ENCODE data around the gene RNF135.
"Not testable (repeated sequence)": the region's sequence is repeated elsewhere in the genome, so short reads cannot be mapped to it uniquely, and the experiment has no call there.

RNF135 gene

DNA sequence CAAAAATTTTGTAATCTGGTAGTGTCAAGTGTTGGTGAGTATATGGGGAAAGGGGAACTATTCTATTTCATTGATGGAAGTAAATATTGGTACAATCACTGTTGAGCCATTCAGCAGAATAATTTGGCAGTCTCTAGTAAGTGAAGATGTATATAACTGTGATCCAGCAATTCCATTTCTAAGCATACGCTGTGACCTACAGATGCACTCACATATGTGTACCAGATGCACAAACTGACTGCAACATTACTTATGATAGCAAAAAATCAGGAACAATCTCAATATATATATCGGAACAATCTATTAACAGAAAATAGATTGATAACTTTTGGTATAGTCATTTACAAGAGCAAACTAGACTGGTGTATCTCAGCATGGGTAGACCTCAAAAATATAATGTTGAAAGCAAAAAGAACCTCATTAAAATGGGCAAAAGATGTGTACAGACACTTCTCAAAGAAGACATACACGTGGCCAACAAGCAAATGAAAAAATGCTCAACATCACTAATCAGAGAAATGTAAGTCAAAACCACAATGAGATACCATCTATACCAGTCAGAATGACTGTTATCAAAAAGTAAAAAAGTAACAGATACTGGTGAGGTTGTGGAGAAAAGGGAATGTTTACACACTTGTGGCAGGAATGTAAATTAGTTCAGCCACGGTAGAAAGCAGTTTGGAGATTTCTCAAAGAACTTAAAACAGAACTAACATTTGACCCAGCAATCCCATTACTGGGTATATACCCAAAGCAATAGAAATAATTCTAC is 28.3 kb upstream of the RNF135 start:
- DNase-seq (ENCODE audit: low spot score in 2 of 2) = no peak
- no peak overlapping the region for H3K27ac Mint-ChIP-seq
- H3K4me1 Mint-ChIP-seq = no peaks in the 10 kb centered on the region
- no peaks in the 10 kb centered on the region for H3K36me3 Mint-ChIP-seq
- H3K4me3 Mint-ChIP-seq = no peak overlapping the region
- H3K9me3 Mint-ChIP-seq = no peaks in the 10 kb centered on the region
- ATAC-seq = no peak

DNA sequence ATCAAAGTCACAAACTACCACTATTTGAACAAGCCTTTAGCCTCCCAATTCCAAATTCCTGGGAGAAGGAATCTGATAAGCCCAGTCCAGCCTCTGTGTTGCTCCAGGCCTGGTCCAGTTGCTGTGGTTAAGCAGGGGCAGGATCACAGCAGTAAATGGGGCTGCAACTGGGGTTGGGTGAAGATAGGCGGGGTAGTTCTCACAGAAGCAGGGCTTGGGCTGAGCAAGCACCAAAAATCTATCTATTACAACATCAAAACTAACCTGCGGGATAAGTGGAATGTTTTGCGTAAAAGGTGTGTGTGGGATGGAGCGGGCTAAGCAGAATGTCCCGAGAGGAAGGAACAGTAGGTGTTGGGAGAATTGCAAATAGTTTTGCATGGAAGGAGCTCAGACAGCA is 23.0 kb upstream of the RNF135 start:
- Mint-ChIP-seq H3K4me3 (no peak overlapping the region), H3K9me3 (no peaks in the 10 kb centered on the region), H3K36me3 (no peaks in the 10 kb centered on the region), H3K27ac (no peak overlapping the region), H3K4me1 (no peaks in the 10 kb centered on the region)
- ATAC-seq (no peak), DNase-seq (ENCODE audit: low spot score in 2 of 2) (no peak)

GRCh38 chr17:30950189-30950588 is 20.6 kb upstream of the RNF135 start:
- ATAC-seq (peak; percentile 21), DNase-seq (ENCODE audit: low spot score in 2 of 2) (no peak)
- H3K36me3 Mint-ChIP-seq = no peaks in the 10 kb centered on the region
- no peak overlapping the region for H3K27ac Mint-ChIP-seq
- no peaks in the 10 kb centered on the region for H3K9me3 Mint-ChIP-seq
- no peak overlapping the region for H3K4me3 Mint-ChIP-seq
- H3K4me1 Mint-ChIP-seq = no peaks in the 10 kb centered on the region

DNA sequence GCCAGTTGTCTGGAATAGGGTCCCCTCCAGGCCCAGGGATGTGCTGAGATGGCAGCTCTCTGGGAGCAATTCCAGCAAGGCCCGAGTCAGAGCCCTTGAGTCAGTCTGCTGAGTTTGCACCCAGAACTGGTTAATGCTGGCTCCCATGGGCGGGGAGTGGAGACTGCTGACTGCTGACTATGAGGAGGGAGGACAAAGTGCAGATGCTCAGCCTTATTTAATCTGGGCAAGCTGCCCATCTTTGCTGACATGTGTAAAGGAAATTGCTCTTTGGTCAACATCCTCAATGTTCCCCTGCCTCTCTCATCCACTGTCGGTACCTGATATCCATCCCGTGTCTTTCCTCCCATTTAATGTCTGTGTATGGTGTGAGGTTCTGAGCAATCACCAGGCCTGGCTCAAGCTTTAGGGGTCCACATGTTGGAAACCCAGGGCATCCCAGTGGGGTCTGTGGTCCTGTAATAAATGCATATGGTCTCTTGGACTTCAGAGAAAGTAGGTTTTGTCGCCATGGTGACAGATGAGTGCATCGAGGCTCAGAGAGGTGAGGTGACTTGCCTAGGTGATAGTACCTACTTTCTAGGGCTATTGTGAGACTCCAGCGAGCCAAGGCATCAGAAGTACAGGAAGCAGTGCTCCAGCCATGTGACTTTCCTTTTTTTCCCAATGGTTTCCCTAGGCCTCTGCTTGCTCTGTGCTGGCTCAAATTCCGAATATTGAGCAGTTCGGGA is 20.0 kb upstream of the RNF135 start:
- no peaks in the 10 kb centered on the region for H3K4me1 Mint-ChIP-seq
- no peak for DNase-seq (ENCODE audit: low spot score in 2 of 2)
- H3K4me3 Mint-ChIP-seq = no peak overlapping the region
- ATAC-seq = no peak
- H3K9me3 Mint-ChIP-seq = no peaks in the 10 kb centered on the region
- no peak overlapping the region for H3K27ac Mint-ChIP-seq
- no peaks in the 10 kb centered on the region for H3K36me3 Mint-ChIP-seq

GRCh38 chr17:30952638-30953393 is 18.0 kb upstream of the RNF135 start:
- ATAC-seq (no peak), DNase-seq (ENCODE audit: low spot score in 2 of 2) (no peak)
- Mint-ChIP-seq H3K27ac (no peak overlapping the region), H3K9me3 (no peaks in the 10 kb centered on the region), H3K4me3 (no peak overlapping the region), H3K36me3 (no peaks in the 10 kb centered on the region), H3K4me1 (no peaks in the 10 kb centered on the region)

- Mint-ChIP-seq H3K36me3 (no peaks in the 10 kb centered on the region), H3K9me3 (no peaks in the 10 kb centered on the region), H3K4me3 (no peak overlapping the region), H3K4me1 (no peaks in the 10 kb centered on the region), H3K27ac (no peak overlapping the region)
- ATAC-seq (no peak), DNase-seq (ENCODE audit: low spot score in 2 of 2) (no peak)
Measured at GRCh38 chr17:30954046-30954830, 16.6 kb upstream of the RNF135 start.

DNA sequence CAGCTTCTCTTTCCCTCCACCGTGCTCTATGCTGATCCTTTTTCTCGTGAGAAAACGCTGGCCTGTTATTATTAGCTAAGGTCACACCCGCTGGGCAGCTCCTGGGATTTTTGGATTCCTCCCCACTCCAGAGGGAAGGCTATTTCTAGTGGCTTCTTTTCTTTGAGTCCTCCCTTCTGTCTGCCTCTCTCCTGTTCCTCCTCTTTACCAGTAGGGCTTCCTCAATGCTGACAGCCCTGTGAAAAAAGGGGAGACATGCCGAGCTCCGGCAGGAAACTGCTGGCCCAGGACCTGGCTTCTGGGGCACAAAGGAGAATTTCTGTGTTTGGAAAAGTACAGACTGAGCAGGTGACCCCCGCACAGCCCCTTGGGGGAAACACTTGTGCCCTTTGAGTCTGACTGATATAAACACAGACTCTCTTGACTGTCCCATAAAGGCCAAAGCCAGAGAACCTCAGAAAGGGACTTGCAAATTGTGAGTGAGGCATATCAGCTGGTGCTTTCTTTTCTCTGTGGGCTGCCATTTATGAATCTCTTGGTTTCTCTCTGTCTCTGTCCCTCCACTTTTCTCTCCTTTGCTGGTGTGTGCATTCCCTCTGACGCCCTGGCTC is 14.0 kb upstream of the RNF135 start:
- DNase-seq (ENCODE audit: low spot score in 2 of 2) = no peak
- no peaks in the 10 kb centered on the region for H3K36me3 Mint-ChIP-seq
- H3K9me3 Mint-ChIP-seq = no peaks in the 10 kb centered on the region
- H3K4me3 Mint-ChIP-seq = no peak overlapping the region
- no peaks in the 10 kb centered on the region for H3K4me1 Mint-ChIP-seq
- peak overlapping the region; percentile 29 for H3K27ac Mint-ChIP-seq
- ATAC-seq = no peak

- ATAC-seq = no peak
- Mint-ChIP-seq H3K4me1 (no peaks in the 10 kb centered on the region), H3K4me3 (no peak overlapping the region), H3K9me3 (no peaks in the 10 kb centered on the region), H3K36me3 (no peaks in the 10 kb centered on the region), H3K27ac (peak overlapping the region; percentile 29)
- no peak for DNase-seq (ENCODE audit: low spot score in 2 of 2)
Measured at GRCh38 chr17:30957741-30958140, 13.1 kb upstream of the RNF135 start.

DNA sequence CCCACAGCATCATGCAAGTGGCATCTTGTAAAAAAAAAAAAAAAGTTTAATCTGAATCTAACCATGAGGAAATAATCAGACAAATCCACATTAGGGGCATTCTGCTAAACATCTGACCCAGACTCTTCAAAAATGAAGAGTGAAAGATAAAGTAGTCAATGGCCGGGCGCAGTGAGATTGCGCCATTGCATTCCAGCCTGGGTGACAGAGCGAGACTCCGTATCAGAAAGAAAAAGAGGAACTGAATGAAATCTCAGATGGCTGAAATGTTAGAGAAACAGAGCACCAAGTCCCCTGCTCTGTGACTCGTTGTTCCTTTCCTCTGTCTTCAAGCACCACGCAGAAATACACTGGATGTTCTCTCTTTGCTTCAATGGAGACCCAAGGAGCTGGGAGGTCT is 12.7 kb upstream of the RNF135 start:
- Mint-ChIP-seq H3K4me3 (no peak overlapping the region), H3K27ac (no peak overlapping the region), H3K36me3 (no peaks in the 10 kb centered on the region), H3K4me1 (no peaks in the 10 kb centered on the region), H3K9me3 (no peaks in the 10 kb centered on the region)
- DNase-seq (ENCODE audit: low spot score in 2 of 2) (no peak), ATAC-seq (no peak)

DNA sequence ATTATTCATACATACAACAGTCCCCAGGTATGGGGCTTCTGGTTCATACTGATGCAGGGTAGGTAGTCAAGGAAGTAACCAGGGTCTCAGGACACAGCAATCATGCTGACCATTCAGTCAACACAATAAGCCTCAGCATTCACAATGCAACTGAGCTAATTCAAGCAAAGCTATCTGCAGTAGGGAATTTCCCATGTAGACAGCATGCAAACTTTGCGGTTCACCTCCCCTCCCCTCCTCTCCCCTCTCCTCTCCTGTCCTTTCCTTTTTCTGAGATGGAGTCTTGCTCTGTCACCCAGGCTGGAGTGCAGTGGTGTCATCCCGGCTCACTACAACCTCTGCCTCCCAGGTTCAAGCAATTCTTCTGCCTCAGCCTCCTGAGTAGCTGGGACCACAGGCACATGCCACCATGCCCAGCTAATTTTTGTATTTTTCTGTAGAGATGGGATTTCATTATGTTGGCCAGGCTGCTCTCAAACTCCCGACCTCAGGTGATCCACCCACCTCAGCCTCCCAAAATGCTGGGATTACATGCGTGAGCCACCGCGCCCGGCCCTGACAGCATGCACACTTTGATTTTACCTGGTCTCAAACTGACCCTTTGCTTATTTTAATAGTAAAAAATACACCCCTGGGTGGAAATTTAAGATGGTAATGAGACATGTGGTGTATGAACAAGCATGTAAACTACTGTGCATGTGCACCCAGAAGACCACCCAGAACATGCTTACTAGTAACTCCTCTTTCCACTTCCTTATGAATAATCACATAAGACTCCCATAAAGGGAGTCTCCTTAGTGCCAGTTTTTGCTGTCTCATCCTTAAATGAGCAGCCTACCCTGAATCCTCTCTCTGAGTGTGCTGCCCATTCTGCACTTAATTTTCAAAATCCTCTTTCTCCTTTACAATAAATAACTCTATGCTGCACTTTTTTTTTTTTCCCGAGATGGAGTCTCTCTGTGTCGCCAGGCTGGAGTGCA is 9.3 kb upstream of the RNF135 start:
- H3K4me3 Mint-ChIP-seq = no peak overlapping the region
- H3K27ac Mint-ChIP-seq = no peak overlapping the region
- ATAC-seq (peak; percentile 36), DNase-seq (ENCODE audit: low spot score in 2 of 2) (no peak)
- no peaks in the 10 kb centered on the region for H3K4me1 Mint-ChIP-seq
- no peaks in the 10 kb centered on the region for H3K9me3 Mint-ChIP-seq
- H3K36me3 Mint-ChIP-seq = no peaks in the 10 kb centered on the region

- H3K27ac Mint-ChIP-seq; DNase-seq (ENCODE audit: low spot score in 2 of 2); H3K4me1 Mint-ChIP-seq; H3K36me3 Mint-ChIP-seq; H3K9me3 Mint-ChIP-seq; H3K4me3 Mint-ChIP-seq; ATAC-seq: not testable (repeated sequence)
Measured at GRCh38 chr17:30964312-30964711, 6.5 kb upstream of the RNF135 start.

- Mint-ChIP-seq H3K36me3 (no peaks in the 10 kb centered on the region), H3K9me3 (no peaks in the 10 kb centered on the region), H3K4me1 (peaks cover 4% of the 10 kb centered on the region), H3K27ac (no peak overlapping the region), H3K4me3 (no peak overlapping the region)
- ATAC-seq = no peak
- no peak for DNase-seq (ENCODE audit: low spot score in 2 of 2)
Measured at GRCh38 chr17:30964876-30965275, 6.0 kb upstream of the RNF135 start.

DNA sequence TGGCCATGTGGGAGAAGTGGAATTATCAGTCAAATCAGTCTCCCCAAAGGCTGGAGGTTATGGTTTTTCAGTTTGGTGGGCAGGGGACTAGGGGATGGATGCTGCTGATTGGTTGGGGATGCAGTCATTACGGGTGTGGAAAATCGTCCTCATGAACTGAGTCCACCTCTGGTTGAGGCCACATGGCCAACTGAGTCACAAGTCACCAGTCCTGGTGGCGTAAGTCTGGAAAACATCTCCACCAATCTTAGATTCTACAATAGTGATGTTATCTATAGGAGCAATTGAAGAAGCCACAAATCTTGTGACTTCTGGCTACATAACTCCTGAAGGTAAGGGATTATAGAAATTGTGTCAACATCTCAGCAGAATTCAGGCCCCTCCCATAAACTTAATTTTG is 5.2 kb upstream of the RNF135 start:
- ATAC-seq (no peak), DNase-seq (ENCODE audit: low spot score in 2 of 2) (no peak)
- H3K4me3 Mint-ChIP-seq = no peak overlapping the region

GRCh38 chr17:30967911-30968310 is 2.9 kb upstream of the RNF135 start:
- peaks cover 26% of the 10 kb centered on the region for H3K4me1 Mint-ChIP-seq
- peak overlapping the region; percentile 60 for H3K4me3 Mint-ChIP-seq
- not testable (repeated sequence) for H3K36me3 Mint-ChIP-seq; DNase-seq (ENCODE audit: low spot score in 2 of 2); H3K27ac Mint-ChIP-seq; ATAC-seq; H3K9me3 Mint-ChIP-seq

More for the DNA sequence above, 5.2 kb upstream of the RNF135 start:
- H3K36me3 Mint-ChIP-seq = peaks cover 3% of the 10 kb centered on the region
- no peak overlapping the region for H3K27ac Mint-ChIP-seq
- peaks cover 12% of the 10 kb centered on the region for H3K4me1 Mint-ChIP-seq
- H3K9me3 Mint-ChIP-seq = no peaks in the 10 kb centered on the region
